ENCODE measurements around the gene DNAJC21. TPM values are rescaled to one million over a fixed set of nuclear protein-coding genes. Genes with fewer than 3 reads are reported as not detected.

The DNAJC21 gene
- total and polyA plus RNA-seq, 8 donors, result 11.6 to 25.1 (median 20.2) TPM

DNA sequence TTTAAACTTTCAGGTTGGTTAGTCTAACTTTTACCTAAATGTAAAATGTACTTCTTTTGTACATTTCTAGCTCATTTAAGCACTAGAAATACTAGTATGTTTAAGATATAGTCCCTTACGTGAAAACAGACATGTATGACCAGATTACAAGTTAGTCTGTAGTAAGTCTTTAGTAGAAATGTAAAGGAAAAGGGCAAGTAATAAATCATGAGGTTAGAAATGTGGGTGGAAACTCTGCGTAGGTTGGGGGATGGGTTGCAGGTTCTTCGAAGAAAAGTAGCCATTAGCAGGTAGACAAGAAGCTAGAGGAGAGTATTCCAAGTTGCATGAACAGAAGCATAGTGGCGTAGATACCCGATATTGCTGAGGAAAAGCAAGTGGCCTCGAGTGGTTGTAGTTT is 36.9 kb upstream of the DNAJC21 start:
- 79 to 89% methylated on average over 6 of the region's 6 CpGs for WGBS, 2 donors
- Histone ChIP-seq H3K4me1 (no peaks in the 10 kb centered on the region), H3K36me3 (no peaks in the 10 kb centered on the region), H3K27ac (no peak overlapping the region), H3K27me3 (no peaks in the 10 kb centered on the region), H3K9me3 (no peaks in the 10 kb centered on the region), H3K4me3 (no peak overlapping the region)
- intact Hi-C loops (cut with DNase I), result loop anchor here in 1 of 3 donors (10.0 kb wide), 1 partner anchor 378 kb away; no protein-coding TSS in a partner anchor
- TF ChIP-seq, protein P1, sequence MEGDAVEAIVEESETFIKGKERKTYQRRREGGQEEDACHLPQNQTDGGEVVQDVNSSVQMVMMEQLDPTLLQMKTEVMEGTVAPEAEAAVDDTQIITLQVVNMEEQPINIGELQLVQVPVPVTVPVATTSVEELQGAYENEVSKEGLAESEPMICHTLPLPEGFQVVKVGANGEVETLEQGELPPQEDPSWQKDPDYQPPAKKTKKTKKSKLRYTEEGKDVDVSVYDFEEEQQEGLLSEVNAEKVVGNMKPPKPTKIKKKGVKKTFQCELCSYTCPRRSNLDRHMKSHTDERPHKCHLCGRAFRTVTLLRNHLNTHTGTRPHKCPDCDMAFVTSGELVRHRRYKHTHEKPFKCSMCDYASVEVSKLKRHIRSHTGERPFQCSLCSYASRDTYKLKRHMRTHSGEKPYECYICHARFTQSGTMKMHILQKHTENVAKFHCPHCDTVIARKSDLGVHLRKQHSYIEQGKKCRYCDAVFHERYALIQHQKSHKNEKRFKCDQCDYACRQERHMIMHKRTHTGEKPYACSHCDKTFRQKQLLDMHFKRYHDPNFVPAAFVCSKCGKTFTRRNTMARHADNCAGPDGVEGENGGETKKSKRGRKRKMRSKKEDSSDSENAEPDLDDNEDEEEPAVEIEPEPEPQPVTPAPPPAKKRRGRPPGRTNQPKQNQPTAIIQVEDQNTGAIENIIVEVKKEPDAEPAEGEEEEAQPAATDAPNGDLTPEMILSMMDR (IDR thresholded peaks at IDR 0.05), result no peak
- ATAC-seq, result no peak
- no peak for DNase-seq
- no peak for FAIRE-seq

DNA sequence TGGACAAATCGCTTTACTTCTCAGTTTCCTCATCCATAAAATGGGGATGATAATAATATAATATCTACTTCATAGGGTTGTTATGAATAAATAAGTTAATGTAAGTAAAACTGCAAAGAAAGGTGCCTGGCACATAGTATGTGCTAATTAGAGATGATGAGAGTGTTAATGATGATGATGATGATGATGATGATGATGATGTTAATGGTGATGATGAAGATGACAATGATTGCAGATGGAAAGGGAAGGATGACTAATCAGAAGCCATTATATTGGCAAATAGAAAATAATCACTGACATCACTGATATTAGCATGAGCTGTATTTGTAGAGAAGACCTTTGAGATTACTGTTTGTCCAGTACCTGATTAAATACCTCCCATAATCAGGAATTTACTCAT is 34.6 kb upstream of the DNAJC21 start:
- DNase-seq, result no peak
- no peaks in the 10 kb centered on the region for H3K4me1 ChIP-seq
- TF ChIP-seq, protein P1 (IDR thresholded peaks at IDR 0.05), result no peak
- no peak for ATAC-seq
- no peaks in the 10 kb centered on the region for H3K9me3 ChIP-seq
- H3K4me3 ChIP-seq, result no peak overlapping the region
- no peak for FAIRE-seq
- no peaks in the 10 kb centered on the region for H3K27me3 ChIP-seq
- no peaks in the 10 kb centered on the region for H3K36me3 ChIP-seq
- H3K27ac ChIP-seq, result no peak overlapping the region
- WGBS, 2 donors, result 93% methylated on average over 1 of the region's 1 CpG
- intact Hi-C loops (cut with DNase I), result loop anchor here in 2 of 3 donors (5.0 to 10.0 kb wide), 2 partner anchors 380 to 412 kb away; no protein-coding TSS in a partner anchor

DNA sequence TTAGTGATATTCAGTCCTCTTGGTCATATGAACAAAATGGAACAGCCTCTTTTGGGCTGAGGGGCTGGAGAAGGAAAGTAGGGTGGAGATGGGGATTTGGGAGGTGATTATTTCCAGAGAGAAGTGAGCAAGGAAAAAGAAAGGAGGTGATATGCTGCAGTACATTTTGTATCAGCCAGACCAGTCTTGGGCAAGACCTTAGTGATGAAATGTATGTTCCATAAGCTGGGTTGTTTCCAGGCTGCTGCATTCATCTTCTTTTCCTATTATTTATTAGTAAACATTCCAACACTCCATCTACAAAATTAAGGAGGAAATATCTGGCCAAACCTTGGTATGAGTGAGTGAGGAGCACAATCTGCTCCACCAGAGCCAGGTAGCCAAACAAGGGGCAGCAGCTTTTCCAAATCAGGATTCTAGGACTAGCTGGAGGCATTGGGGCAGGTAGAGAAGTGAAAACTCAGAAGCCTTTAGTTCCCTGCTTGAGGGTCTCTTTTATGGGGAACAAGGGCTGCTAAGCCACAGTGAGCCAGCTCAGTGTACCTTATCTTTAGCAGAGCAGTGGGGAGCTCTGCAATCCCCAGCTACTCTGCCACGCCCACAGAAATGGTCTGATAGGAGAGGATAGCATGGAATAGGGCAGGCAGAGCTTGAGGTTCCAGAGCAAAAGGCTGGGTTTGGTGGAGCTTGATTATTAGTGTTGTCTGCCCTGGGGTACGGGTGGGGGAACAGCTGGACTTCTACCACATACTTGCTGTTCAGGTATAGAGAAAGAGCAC is 33.5 kb upstream of the DNAJC21 start:
- no peaks in the 10 kb centered on the region for H3K9me3 ChIP-seq
- no peak overlapping the region for H3K27ac ChIP-seq
- DNase-seq (no peak), FAIRE-seq (no peak), ATAC-seq (no peak)
- TF ChIP-seq, protein P1 (IDR thresholded peaks at IDR 0.05), result no peak
- intact Hi-C loops (cut with DNase I), result loop anchor here in 2 of 3 donors (5.0 to 10.0 kb wide), 2 partner anchors 381 to 414 kb away; no protein-coding TSS in a partner anchor
- no peaks in the 10 kb centered on the region for H3K27me3 ChIP-seq
- no peaks in the 10 kb centered on the region for H3K4me1 ChIP-seq
- H3K4me3 ChIP-seq, result no peak overlapping the region
- H3K36me3 ChIP-seq, result no peaks in the 10 kb centered on the region
- 71 to 77% methylated on average over 2 of the region's 2 CpGs for WGBS, 2 donors

DNA sequence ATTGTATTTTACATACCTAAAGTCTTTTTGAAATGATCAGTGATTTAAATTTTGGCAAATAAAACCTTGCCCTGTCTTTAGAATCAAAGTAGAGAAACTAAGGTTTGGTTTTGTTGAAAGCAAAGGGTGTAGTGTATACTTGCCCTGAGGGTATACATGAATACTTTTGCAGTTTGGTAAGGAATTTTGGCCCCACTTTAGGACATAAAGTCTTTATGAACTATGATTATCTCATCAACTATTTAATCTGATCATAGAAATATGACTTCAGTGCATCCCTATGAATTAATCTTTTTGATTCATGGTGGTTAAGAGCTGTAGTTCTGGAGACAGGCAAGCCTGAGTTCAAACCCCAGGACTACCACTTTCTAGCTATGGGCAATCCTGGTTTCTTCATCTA is 31.7 kb upstream of the DNAJC21 start:
- H3K27me3 ChIP-seq, result no peaks in the 10 kb centered on the region
- TF ChIP-seq, protein P1 (IDR thresholded peaks at IDR 0.05), result no peak
- no peak overlapping the region for H3K4me3 ChIP-seq
- no peak overlapping the region for H3K27ac ChIP-seq
- intact Hi-C loops (cut with DNase I), result loop anchor here in 2 of 3 donors (5.0 to 10.0 kb wide), 2 partner anchors 383 to 415 kb away; no protein-coding TSS in a partner anchor
- no peaks in the 10 kb centered on the region for H3K4me1 ChIP-seq
- DNase-seq (no peak), FAIRE-seq (no peak), ATAC-seq (no peak)
- H3K9me3 ChIP-seq, result no peaks in the 10 kb centered on the region
- no peaks in the 10 kb centered on the region for H3K36me3 ChIP-seq

Data from pancreas (tissue), 10 donors.